DND-41 (cell line): ENCODE results near the gene FGF7.

Experiments used
- ATAC-seq: fragments of 200-7000 bp; cut with Tn5 transposase; 3 replicates; pipeline ENCODE4 v1.9.1; 2021; ENCODE audit warnings: low read depth; ENCODE audit not compliant: insufficient read depth
- DNase-seq: peaks from one replicate; pipeline ENCODE4 v3.0.0-alpha.2; 2020
- H2AFZ ChIP-seq: 2 replicates; pipeline ENCODE4 v1.6.0; 2012; ENCODE audit warnings: low read depth, low read length
- H3K27ac ChIP-seq: 2 replicates; pipeline ENCODE4 v1.5.1; 2012; ENCODE audit warnings: low read length, inconsistent platforms
- H3K27me3 ChIP-seq: fragments of 200-600 bp; sonication (generic); 2 replicates; pipeline ENCODE4 v1.6.0; 2012; ENCODE audit warnings: low read length, mild to moderate bottlenecking, inconsistent platforms; ENCODE audit not compliant: insufficient read depth, poor library complexity
- H3K36me3 ChIP-seq: 2 replicates; pipeline ENCODE4 v1.5.1; 2012; ENCODE audit warnings: low read length, inconsistent platforms; ENCODE audit not compliant: insufficient read depth
- H3K4me1 ChIP-seq: 2 replicates; pipeline ENCODE4 v1.5.1; 2012; ENCODE audit warnings: mild to moderate bottlenecking, low read length; ENCODE audit not compliant: insufficient read depth
- H3K4me2 ChIP-seq: 2 replicates; pipeline ENCODE4 v1.6.0; 2012; ENCODE audit warnings: mild to moderate bottlenecking, moderate library complexity, low read length, inconsistent platforms; ENCODE audit not compliant: insufficient read depth
- H3K4me3 ChIP-seq, 2 experiments: fragments of 200-600 bp in 1 of 2; shearing (Covaris generic) in 1 of 2; 2 replicates each; pipeline ENCODE4 v1.5.1; 2012 to 2016; ENCODE audit warnings: inconsistent platforms in 2 of 2, low read length in 2 of 2, mild to moderate bottlenecking in 2 of 2, low read depth in 1 of 2, moderate library complexity in 1 of 2
- H3K79me2 ChIP-seq: 2 replicates; pipeline ENCODE4 v1.6.0; 2012; ENCODE audit warnings: low read length, inconsistent platforms; ENCODE audit not compliant: insufficient read depth
- H3K9ac ChIP-seq: 2 replicates; pipeline ENCODE4 v1.6.0; 2012; ENCODE audit warnings: low read depth, mild to moderate bottlenecking, inconsistent platforms, low read length, moderate library complexity
- H3K9me3 ChIP-seq: 2 replicates; pipeline ENCODE4 v1.5.1; 2012; ENCODE audit warnings: low read length, moderate library complexity, mild to moderate bottlenecking, inconsistent platforms; ENCODE audit not compliant: insufficient read depth, severe bottlenecking
- H4K20me1 ChIP-seq: 2 replicates; pipeline ENCODE4 v1.6.0; 2012; ENCODE audit warnings: low read length; ENCODE audit not compliant: insufficient read depth
- CTCF ChIP-seq: IDR thresholded peaks from 2 replicates; pipeline ENCODE4 v1.5.1; 2012; ENCODE audit warnings: borderline replicate concordance, low read length, moderate library complexity, mild to moderate bottlenecking; ENCODE audit not compliant: poor library complexity, severe bottlenecking; ENCODE audit errors: extremely low read depth
- EZH2 ChIP-seq: IDR thresholded peaks from 3 replicates; pipeline ENCODE4 v1.6.1; 2012; ENCODE audit warnings: borderline replicate concordance, low read depth, mild to moderate bottlenecking, moderate library complexity, low read length, inconsistent platforms; ENCODE audit not compliant: severe bottlenecking

Gene FGF7

GRCh38 chr15:49439678-49440395 lies 16.8 kb downstream of the FGF7 start:
- Histone ChIP-seq H3K4me2 (no peak overlapping the region), H3K27me3 (no peaks in the 10 kb centered on the region), H3K4me1 (no peaks in the 10 kb centered on the region), H4K20me1 (no peaks in the 10 kb centered on the region), H3K4me3 (no peak overlapping the region), H3K9me3 (no peaks in the 10 kb centered on the region), H3K27ac (no peak overlapping the region), H3K9ac (no peak overlapping the region), H3K36me3 (no peaks in the 10 kb centered on the region), H3K79me2 (no peaks in the 10 kb centered on the region), H2AFZ (no peak overlapping the region)
- TF ChIP-seq EZH2 (no peak), CTCF (no peak)
- ATAC-seq: no peak
- no peak for DNase-seq

- H3K36me3 ChIP-seq: no peaks in the 10 kb centered on the region
- DNase-seq (no peak), ATAC-seq (no peak)
- no peaks in the 10 kb centered on the region for H4K20me1 ChIP-seq
- H3K27me3 ChIP-seq: no peaks in the 10 kb centered on the region
- no peak overlapping the region for H3K4me2 ChIP-seq
- no peak overlapping the region for H2AFZ ChIP-seq
- H3K4me3 ChIP-seq: no peak overlapping the region
- no peaks in the 10 kb centered on the region for H3K79me2 ChIP-seq
- no peak overlapping the region for H3K9ac ChIP-seq
- H3K9me3 ChIP-seq: no peaks in the 10 kb centered on the region
- TF ChIP-seq CTCF: no peak
- TF ChIP-seq EZH2: no peak
- H3K4me1 ChIP-seq: no peaks in the 10 kb centered on the region
- H3K27ac ChIP-seq: no peak overlapping the region
Observed at GRCh38 chr15:49441356-49441755, 18.3 kb downstream of the FGF7 start.

DNA sequence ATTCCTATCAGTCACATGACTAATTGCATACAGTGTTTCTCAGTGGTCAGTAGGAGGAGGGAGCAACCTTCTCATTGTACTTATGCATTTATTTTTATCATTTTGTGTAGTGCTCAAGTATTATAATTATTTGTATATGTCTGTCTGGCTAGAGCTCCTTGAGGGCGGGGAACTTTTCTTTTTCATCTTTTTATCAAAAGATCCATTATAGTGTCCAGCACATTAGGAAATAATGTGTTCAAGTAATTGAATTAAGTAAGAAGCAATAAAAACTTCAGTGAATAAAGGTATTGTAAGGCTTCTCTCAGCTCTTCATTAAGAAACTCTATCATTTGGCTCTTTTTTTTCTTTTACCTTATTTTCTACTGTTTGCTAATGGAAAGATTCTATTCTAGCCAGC lies 18.8 kb downstream of the FGF7 start:
- no peaks in the 10 kb centered on the region for H3K9me3 ChIP-seq
- no peaks in the 10 kb centered on the region for H3K4me1 ChIP-seq
- no peak overlapping the region for H3K4me2 ChIP-seq
- no peaks in the 10 kb centered on the region for H4K20me1 ChIP-seq
- H3K79me2 ChIP-seq: no peaks in the 10 kb centered on the region
- H3K27ac ChIP-seq: no peak overlapping the region
- ATAC-seq: no peak
- TF ChIP-seq CTCF (no peak), EZH2 (no peak)
- no peaks in the 10 kb centered on the region for H3K36me3 ChIP-seq
- no peak for DNase-seq
- H2AFZ ChIP-seq: no peak overlapping the region
- no peaks in the 10 kb centered on the region for H3K27me3 ChIP-seq
- H3K4me3 ChIP-seq: no peak overlapping the region
- H3K9ac ChIP-seq: no peak overlapping the region
